H9 (cell line): ENCODE data around the gene ACP3. TPM values are rescaled to one million over a fixed set of nuclear protein-coding genes. Genes with fewer than 3 reads are reported as not detected.

Experiments
- DNase-seq: peaks from one replicate; pipeline ENCODE4 v3.0.0-alpha.2; 2017
- H2AFZ ChIP-seq: one replicate; pipeline ENCODE4 v1.6.1; 2013; ENCODE audit warnings: mild to moderate bottlenecking, low read length, control low read depth, moderate library complexity
- H2AK5ac ChIP-seq: 2 replicates; pipeline ENCODE4 v1.6.1; 2013; ENCODE audit warnings: low read length, control low read depth, mixed read lengths; ENCODE audit not compliant: insufficient read length
- H2BK120ac ChIP-seq: one replicate; pipeline ENCODE4 v1.6.1; 2013; ENCODE audit warnings: low read depth, mild to moderate bottlenecking, low read length, control low read depth, inconsistent platforms; ENCODE audit not compliant: poor library complexity, severe bottlenecking
- H2BK12ac ChIP-seq: 2 replicates; pipeline ENCODE4 v1.6.1; 2013; ENCODE audit warnings: low read length, control low read depth, mixed read lengths, low read depth; ENCODE audit not compliant: insufficient read length
- H2BK15ac ChIP-seq: 2 replicates; pipeline ENCODE4 v1.6.1; 2013; ENCODE audit warnings: low read depth, low read length, control low read depth
- H2BK20ac ChIP-seq: one replicate; pipeline ENCODE4 v1.6.1; 2013; ENCODE audit warnings: low read depth, mild to moderate bottlenecking, low read length, control low read depth, inconsistent platforms; ENCODE audit not compliant: poor library complexity, severe bottlenecking
- H2BK5ac ChIP-seq: 2 replicates; pipeline ENCODE4 v1.6.1; 2013; ENCODE audit warnings: low read length, control low read depth, mixed read lengths; ENCODE audit not compliant: insufficient read length
- H3K14ac ChIP-seq: 2 replicates; pipeline ENCODE4 v1.6.1; 2013; ENCODE audit warnings: low read length, control low read depth; ENCODE audit not compliant: insufficient read depth
- H3K18ac ChIP-seq: 2 replicates; pipeline ENCODE4 v1.6.1; 2013; ENCODE audit warnings: low read depth, mild to moderate bottlenecking, mixed read lengths, low read length, control low read depth; ENCODE audit not compliant: insufficient read length
- H3K23ac ChIP-seq: 2 replicates; pipeline ENCODE4 v1.6.1; 2013; ENCODE audit warnings: low read length, control low read depth, mixed read lengths, low read depth; ENCODE audit not compliant: insufficient read length
- H3K23me2 ChIP-seq: 2 replicates; pipeline ENCODE4 v1.6.1; 2013; ENCODE audit warnings: low read depth, mild to moderate bottlenecking, mixed read lengths, low read length, control low read depth; ENCODE audit not compliant: insufficient read length, poor library complexity, severe bottlenecking
- H3K27ac ChIP-seq: 2 replicates; pipeline ENCODE4 v1.5.1; 2013; ENCODE audit warnings: low read length, control low read depth, mixed read lengths, low read depth; ENCODE audit not compliant: insufficient read length
- H3K27me3 ChIP-seq: 2 replicates; pipeline ENCODE4 v1.6.1; 2013; ENCODE audit warnings: low read length, control low read depth, inconsistent platforms; ENCODE audit not compliant: insufficient read depth
- H3K4ac ChIP-seq: 2 replicates; pipeline ENCODE4 v1.6.1; 2013; ENCODE audit warnings: low read depth, mild to moderate bottlenecking, control low read depth, inconsistent platforms, low read length, moderate library complexity
- H3K4me1 ChIP-seq: 2 replicates; pipeline ENCODE4 v1.6.1; 2013; ENCODE audit warnings: low read length, control low read depth, inconsistent platforms; ENCODE audit not compliant: insufficient read depth
- H3K4me2 ChIP-seq: 2 replicates; pipeline ENCODE4 v1.6.1; 2013; ENCODE audit warnings: low read length, control low read depth, mixed read lengths; ENCODE audit not compliant: insufficient read length, insufficient read depth
- H3K56ac ChIP-seq: 2 replicates; pipeline ENCODE4 v1.6.1; 2013; ENCODE audit warnings: low read depth, mild to moderate bottlenecking, mixed read lengths, low read length, control low read depth; ENCODE audit not compliant: insufficient read length
- H3K79me1 ChIP-seq: 2 replicates; pipeline ENCODE4 v1.6.1; 2013; ENCODE audit warnings: low read depth, mild to moderate bottlenecking, moderate library complexity, low read length, control low read depth, inconsistent platforms; ENCODE audit not compliant: insufficient read depth, poor library complexity, severe bottlenecking
- H3K79me2 ChIP-seq: 2 replicates; pipeline ENCODE4 v1.6.1; 2013; ENCODE audit warnings: low read length, control low read depth, inconsistent platforms; ENCODE audit not compliant: insufficient read depth
- H3K9ac ChIP-seq: 2 replicates; pipeline ENCODE4 v1.6.1; 2013; ENCODE audit warnings: low read length, control low read depth, mixed read lengths; ENCODE audit not compliant: insufficient read length; ENCODE audit errors: extremely low read depth
- H3K9me3 ChIP-seq: one replicate; pipeline ENCODE4 v1.6.1; 2013; ENCODE audit warnings: low read depth, low read length, inconsistent platforms; ENCODE audit not compliant: control insufficient read depth
- H3T11ph ChIP-seq: one replicate; pipeline ENCODE4 v1.6.1; 2013; ENCODE audit warnings: mild to moderate bottlenecking, low read length, control low read depth, inconsistent platforms
- H4K20me1 ChIP-seq: one replicate; pipeline ENCODE4 v1.6.1; 2013; ENCODE audit not compliant: control insufficient read depth, insufficient read length, insufficient read depth
- H4K5ac ChIP-seq: 2 replicates; pipeline ENCODE4 v1.6.1; 2013; ENCODE audit warnings: low read depth, mild to moderate bottlenecking, mixed read lengths, low read length, control low read depth; ENCODE audit not compliant: insufficient read length
- H4K8ac ChIP-seq: replicated peaks from 2 replicates; pipeline ENCODE4 v1.6.1; 2013; ENCODE audit warnings: low read length, control low read depth, mixed read lengths, low read depth; ENCODE audit not compliant: insufficient read length
- H4K91ac ChIP-seq: 2 replicates; pipeline ENCODE4 v1.6.1; 2013; ENCODE audit warnings: low read depth, mild to moderate bottlenecking, moderate library complexity, mixed read lengths, low read length, control low read depth; ENCODE audit not compliant: insufficient read length
- H3K27ac Mint-ChIP-seq, 3 experiments: 2 replicates in 2 of 3; 3 replicates in 1 of 3; pipeline ENCODE4 v1.8.0; 2020 to 2021; ENCODE audit warnings: mixed read lengths in 3 of 3, mild to moderate bottlenecking in 1 of 3, moderate library complexity in 1 of 3
- H3K27me3 Mint-ChIP-seq: 2 replicates; pipeline ENCODE4 v1.8.0; 2021; ENCODE audit warnings: low read depth, mild to moderate bottlenecking, moderate library complexity, mixed read lengths
- H3K36me3 Mint-ChIP-seq, 3 experiments: 2 replicates in 2 of 3; 3 replicates in 1 of 3; pipeline ENCODE4 v1.8.0; 2020 to 2021; ENCODE audit warnings: low read depth in 3 of 3, mixed read lengths in 3 of 3; ENCODE audit not compliant: insufficient read depth in 1 of 3
- H3K4me1 Mint-ChIP-seq, 2 experiments: 2 replicates each; pipeline ENCODE4 v1.8.0; 2020; ENCODE audit warnings: mixed read lengths in 2 of 2
- H3K4me3 Mint-ChIP-seq, 2 experiments: 2 replicates in 1 of 2; 3 replicates in 1 of 2; pipeline ENCODE4 v1.8.0; 2020 to 2021; ENCODE audit warnings: mild to moderate bottlenecking in 2 of 2, mixed read lengths in 2 of 2, moderate library complexity in 1 of 2
- H3K9me3 Mint-ChIP-seq, 2 experiments: 2 replicates in 1 of 2; 3 replicates in 1 of 2; pipeline ENCODE4 v1.8.0; 2020; ENCODE audit warnings: mild to moderate bottlenecking in 2 of 2, mixed read lengths in 2 of 2, moderate library complexity in 1 of 2
- CTCF ChIP-seq: fragments of 200-600 bp; sonication (generic); conservative IDR thresholded peaks from 3 replicates; pipeline ENCODE4 v1.8.0; 2021; ENCODE audit warnings: antibody characterized with exemption, mild to moderate bottlenecking
- WGBS: extraction: QIAGEN DNeasy Blood & Tissue Kit; methylation state at CpG from one replicate; pipeline ENCODE4 v1.1.7; 2013; ENCODE audit warnings: missing lambda C conversion rate, low lambda C conversion rate, mixed read lengths; ENCODE audit not compliant: insufficient read length; ENCODE audit errors: extremely low coverage; 5-methylcytosine and 5-hydroxymethylcytosine counted together
- total RNA-seq: library from RNA; stranded (reverse); gene quantifications from 2 replicates; pipeline ENCODE4 v1.2.1, GENCODE V29; 2021

ACP3 gene
- total RNA-seq, 1 experiment from 2014 or later, result 0.17 TPM

GRCh38 chr3:132378048-132378762, 61.0 kb downstream of the ACP3 start:
- peaks cover 11 to 21% of the 10 kb centered on the region in 2 experiments for H3K9me3 Mint-ChIP-seq
- no peaks in the 10 kb centered on the region for H4K20me1 ChIP-seq
- H2BK120ac ChIP-seq, result no peak overlapping the region
- H3K23ac ChIP-seq, result no peak overlapping the region
- no peak overlapping the region; a peak in 1 of 7 replicates for H3K27ac Mint-ChIP-seq
- H3K36me3 Mint-ChIP-seq, result peaks cover 9 to 31% (median 14%) of the 10 kb centered on the region in 3 experiments
- no peaks in the 10 kb centered on the region for H3K23me2 ChIP-seq
- no peaks in the 10 kb centered on the region for H3K9me3 ChIP-seq
- H3K79me2 ChIP-seq, result no peaks in the 10 kb centered on the region
- H2BK15ac ChIP-seq, result no peak overlapping the region
- no peak overlapping the region for H2AK5ac ChIP-seq
- no peak overlapping the region for H4K8ac ChIP-seq
- no peak overlapping the region for H2BK5ac ChIP-seq
- no peak for DNase-seq
- H3K4me3 Mint-ChIP-seq, result peak overlapping the region; percentile 84 to 85; a peak in 3 of 5 replicates
- no peaks in the 10 kb centered on the region for H3K79me1 ChIP-seq
- no peak overlapping the region for H2BK20ac ChIP-seq
- H2AFZ ChIP-seq, result no peak overlapping the region
- H3K18ac ChIP-seq, result no peak overlapping the region
- H3K56ac ChIP-seq, result no peak overlapping the region
- H3K4ac ChIP-seq, result no peak overlapping the region
- no peak overlapping the region for H3K4me2 ChIP-seq
- H4K5ac ChIP-seq, result no peak overlapping the region
- no peak overlapping the region for H3K14ac ChIP-seq
- H2BK12ac ChIP-seq, result no peak overlapping the region
- H4K91ac ChIP-seq, result no peak overlapping the region
- peaks cover 50 to 64% of the 10 kb centered on the region in 2 experiments for H3K4me1 Mint-ChIP-seq
- no peaks in the 10 kb centered on the region for H3K27me3 ChIP-seq
- peaks cover 11% of the 10 kb centered on the region; the same call in 1 of the 2 replicates for H3K4me1 ChIP-seq
- no peak for TF ChIP-seq CTCF
- no peak overlapping the region for H3T11ph ChIP-seq
- no CpG with 5 or more reads among the region's 2 CpGs for WGBS
- peaks cover 2% of the 10 kb centered on the region; the same call in 1 of the 2 replicates for H3K27me3 Mint-ChIP-seq
- H3K9ac ChIP-seq, result no peak overlapping the region
- no peak overlapping the region for H3K27ac ChIP-seq
